CD14-positive monocyte (primary cell): Measurements from ENCODE around the gene C6orf47. TPM values are rescaled to one million over a fixed set of nuclear protein-coding genes. Genes with fewer than 3 reads are reported as not detected.

Experiments
- DNase-seq, 3 donors: peaks; one replicate each; pipeline ENCODE4 v3.0.0-alpha.2; 2011 to 2022
- H2AFZ ChIP-seq: 2 replicates; pipeline ENCODE4 v1.6.0; 2012; ENCODE audit warnings: mild to moderate bottlenecking, low read depth, low read length, inconsistent platforms; ENCODE audit not compliant: insufficient read depth, poor library complexity, severe bottlenecking
- H3K27ac ChIP-seq, 2 donors: 1 replicate in 1 of 2; 2 replicates in 1 of 2; pipeline ENCODE4 v1.5.1; 2012 to 2013; ENCODE audit warnings: low read length in 2 of 2, control low read depth in 1 of 2, inconsistent platforms in 1 of 2, low read depth in 1 of 2, mild to moderate bottlenecking in 1 of 2
- H3K27me3 ChIP-seq, 2 donors: one replicate each; pipeline versions ENCODE4 v1.6.0 to v1.6.1; 2011 to 2013; ENCODE audit warnings: low read length in 2 of 2; ENCODE audit not compliant: control insufficient read depth in 2 of 2, insufficient read depth in 2 of 2
- H3K36me3 ChIP-seq, 2 donors: replicated peaks in 1 of 2; 1 replicate in 1 of 2; 2 replicates in 1 of 2; pipeline versions ENCODE4 v1.5.1 to v1.6.1; 2012 to 2013; ENCODE audit warnings: low read length in 2 of 2, control low read depth in 1 of 2, inconsistent platforms in 1 of 2, mild to moderate bottlenecking in 1 of 2; ENCODE audit not compliant: insufficient read depth in 2 of 2, control insufficient read depth in 1 of 2
- H3K4me1 ChIP-seq, 2 donors: 1 replicate in 1 of 2; 2 replicates in 1 of 2; pipeline versions ENCODE4 v1.5.1 to v1.6.1; 2012 to 2013; ENCODE audit warnings: low read length in 2 of 2, control low read depth in 1 of 2, inconsistent platforms in 1 of 2, mild to moderate bottlenecking in 1 of 2, moderate library complexity in 1 of 2; ENCODE audit not compliant: insufficient read depth in 2 of 2, control insufficient read depth in 1 of 2
- H3K4me2 ChIP-seq: replicated peaks from 2 replicates; pipeline ENCODE3; 2012; ENCODE audit warnings: low read length, moderate library complexity, mild to moderate bottlenecking; ENCODE audit not compliant: poor library complexity, severe bottlenecking; ENCODE audit errors: extremely low read depth
- H3K4me3 ChIP-seq, 3 experiments: fragments of 200-600 bp in 1 of 3; sonication (generic) in 1 of 3; replicated peaks in 1 of 3; 1 replicate in 2 of 3; 2 replicates in 1 of 3; pipeline ENCODE4 v1.5.1; 2011 to 2013; ENCODE audit warnings: low read length in 3 of 3, mild to moderate bottlenecking in 3 of 3, control low read depth in 2 of 3, low read depth in 2 of 3, inconsistent platforms in 1 of 3, moderate library complexity in 1 of 3
- H3K79me2 ChIP-seq: 2 replicates; pipeline ENCODE4 v1.6.0; 2012; ENCODE audit warnings: mild to moderate bottlenecking, control low read depth, inconsistent platforms, low read length, moderate library complexity; ENCODE audit not compliant: insufficient read depth
- H3K9ac ChIP-seq: 2 replicates; pipeline ENCODE4 v1.6.0; 2017; ENCODE audit warnings: low read length, mild to moderate bottlenecking; ENCODE audit not compliant: insufficient read depth, poor library complexity, severe bottlenecking
- H3K9me3 ChIP-seq, 2 donors: replicated peaks in 1 of 2; 1 replicate in 1 of 2; 2 replicates in 1 of 2; pipeline versions ENCODE4 v1.5.1 to v1.6.1; 2012 to 2013; ENCODE audit warnings: low read length in 2 of 2, control low read depth in 1 of 2; ENCODE audit not compliant: control insufficient read depth in 1 of 2, insufficient read depth in 1 of 2
- H4K20me1 ChIP-seq: 2 replicates; pipeline ENCODE4 v1.6.0; 2012; ENCODE audit warnings: mild to moderate bottlenecking, low read length, control low read depth, moderate library complexity; ENCODE audit not compliant: insufficient read depth
- H3K27ac Mint-ChIP-seq, 7 donors: one replicate each; pipeline ENCODE4 v1.8.0; 2020; ENCODE audit warnings: mild to moderate bottlenecking in 7 of 7, mixed read lengths in 7 of 7, moderate library complexity in 6 of 7, inconsistent platforms in 2 of 7
- H3K27me3 Mint-ChIP-seq, 3 donors: one replicate each; pipeline ENCODE4 v1.8.0; 2021 to 2022; ENCODE audit warnings: low read depth in 3 of 3, mild to moderate bottlenecking in 3 of 3, mixed read lengths in 3 of 3, moderate library complexity in 3 of 3, inconsistent platforms in 1 of 3
- H3K36me3 Mint-ChIP-seq, 2 donors: one replicate each; pipeline ENCODE4 v1.8.0; 2020; ENCODE audit warnings: mixed read lengths in 2 of 2, inconsistent platforms in 1 of 2, mild to moderate bottlenecking in 1 of 2
- H3K4me1 Mint-ChIP-seq: one replicate; pipeline ENCODE4 v1.8.0; 2020; ENCODE audit warnings: mild to moderate bottlenecking, mixed read lengths
- H3K4me3 Mint-ChIP-seq, 2 donors: one replicate each; pipeline ENCODE4 v1.8.0; 2020; ENCODE audit warnings: mild to moderate bottlenecking in 2 of 2, mixed read lengths in 2 of 2, moderate library complexity in 1 of 2
- H3K9me3 Mint-ChIP-seq, 7 donors: one replicate each; pipeline ENCODE4 v1.8.0; 2020 to 2022; ENCODE audit warnings: mixed read lengths in 7 of 7, mild to moderate bottlenecking in 6 of 7, moderate library complexity in 6 of 7, inconsistent platforms in 2 of 7
- WGBS: methylation state at CpG from one replicate; pipeline ENCODE4 v1.1.5; 2013; ENCODE audit warnings: missing lambda C conversion rate; ENCODE audit not compliant: insufficient coverage; 5-methylcytosine and 5-hydroxymethylcytosine counted together
- intact Hi-C, 2 donors: fragments of 100-400 bp; cut with micrococcal nuclease; formaldehyde crosslinking; loops; one replicate each; pipeline versions ENCODE4 v1.15.0 to v1.15.1; 2023
- polyA plus RNA-seq, 3 donors: library from polyadenylated mRNA; depleted of rRNA in 1 of 3; unstranded in 2 of 3; stranded (reverse) in 1 of 3; fragments of 300-500 nt in 2 of 3; fragments of >200 nt in 1 of 3; fragmentation: Illumina TruSeq in 2 of 3; gene quantifications; 1 replicate in 2 of 3; 2 replicates in 1 of 3; pipeline ENCODE4 v1.2.3, GENCODE V29; 2012 to 2021
- TF ChIP-seq, protein P1 (sequence below): fragments of 200-600 bp; IDR thresholded peaks from one replicate; pipeline ENCODE4 v1.8.0; 2022; ENCODE audit warnings: antibody characterized with exemption, mild to moderate bottlenecking

C6orf47 gene
- polyA plus RNA-seq, 3 donors = 8.0 to 23.4 (median 18.1) TPM

DNA sequence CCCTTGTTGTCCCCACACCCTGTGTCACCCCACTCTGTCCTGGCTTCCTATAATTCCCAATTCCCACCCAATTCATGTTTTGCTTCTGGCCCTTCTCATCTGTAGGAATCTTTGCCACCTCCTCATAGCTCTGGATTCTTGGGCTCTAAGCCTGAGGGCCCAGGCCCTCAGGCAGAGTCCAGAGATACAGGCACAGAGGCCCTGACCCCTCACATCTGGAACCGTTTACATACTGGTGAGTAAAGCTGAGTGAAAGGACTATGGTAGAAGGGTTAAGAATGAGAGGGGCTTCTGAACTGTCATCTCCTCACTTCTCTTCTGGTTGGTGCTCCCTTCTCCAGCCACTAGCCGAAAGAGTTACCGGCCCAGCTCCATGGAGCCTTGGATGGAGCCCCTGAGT, 26.4 kb downstream of the C6orf47 start:
- Histone ChIP-seq H3K36me3 (peaks cover 94 to 99% of the 10 kb centered on the region in 2 donors), H3K4me2 (no peak overlapping the region), H3K79me2 (peaks cover 26% of the 10 kb centered on the region), H3K4me3 (no peak overlapping the region), H3K9ac (no peak overlapping the region), H2AFZ (no peak overlapping the region), H3K27me3 (no peaks in the 10 kb centered on the region), H3K27ac (no peak overlapping the region), H4K20me1 (peaks cover 94% of the 10 kb centered on the region), H3K4me1 (no peaks in the 10 kb centered on the region), H3K9me3 (no peaks in the 10 kb centered on the region)
- TF ChIP-seq, protein P1, sequence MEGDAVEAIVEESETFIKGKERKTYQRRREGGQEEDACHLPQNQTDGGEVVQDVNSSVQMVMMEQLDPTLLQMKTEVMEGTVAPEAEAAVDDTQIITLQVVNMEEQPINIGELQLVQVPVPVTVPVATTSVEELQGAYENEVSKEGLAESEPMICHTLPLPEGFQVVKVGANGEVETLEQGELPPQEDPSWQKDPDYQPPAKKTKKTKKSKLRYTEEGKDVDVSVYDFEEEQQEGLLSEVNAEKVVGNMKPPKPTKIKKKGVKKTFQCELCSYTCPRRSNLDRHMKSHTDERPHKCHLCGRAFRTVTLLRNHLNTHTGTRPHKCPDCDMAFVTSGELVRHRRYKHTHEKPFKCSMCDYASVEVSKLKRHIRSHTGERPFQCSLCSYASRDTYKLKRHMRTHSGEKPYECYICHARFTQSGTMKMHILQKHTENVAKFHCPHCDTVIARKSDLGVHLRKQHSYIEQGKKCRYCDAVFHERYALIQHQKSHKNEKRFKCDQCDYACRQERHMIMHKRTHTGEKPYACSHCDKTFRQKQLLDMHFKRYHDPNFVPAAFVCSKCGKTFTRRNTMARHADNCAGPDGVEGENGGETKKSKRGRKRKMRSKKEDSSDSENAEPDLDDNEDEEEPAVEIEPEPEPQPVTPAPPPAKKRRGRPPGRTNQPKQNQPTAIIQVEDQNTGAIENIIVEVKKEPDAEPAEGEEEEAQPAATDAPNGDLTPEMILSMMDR = no peak
- peak overlapping the region in 3 of 7 donors; percentile 1 to 74 (median 27) for H3K27ac Mint-ChIP-seq
- intact Hi-C loops = no loop called here
- H3K9me3 Mint-ChIP-seq = no peaks in the 10 kb centered on the region
- H3K4me1 Mint-ChIP-seq = no peaks in the 10 kb centered on the region
- no peaks in the 10 kb centered on the region for H3K27me3 Mint-ChIP-seq
- DNase-seq = no peak
- no peak overlapping the region for H3K4me3 Mint-ChIP-seq
- WGBS = no CpG with 5 or more reads among the region's 3 CpGs
- H3K36me3 Mint-ChIP-seq = peaks cover 89 to 97% of the 10 kb centered on the region in 2 donors

DNA sequence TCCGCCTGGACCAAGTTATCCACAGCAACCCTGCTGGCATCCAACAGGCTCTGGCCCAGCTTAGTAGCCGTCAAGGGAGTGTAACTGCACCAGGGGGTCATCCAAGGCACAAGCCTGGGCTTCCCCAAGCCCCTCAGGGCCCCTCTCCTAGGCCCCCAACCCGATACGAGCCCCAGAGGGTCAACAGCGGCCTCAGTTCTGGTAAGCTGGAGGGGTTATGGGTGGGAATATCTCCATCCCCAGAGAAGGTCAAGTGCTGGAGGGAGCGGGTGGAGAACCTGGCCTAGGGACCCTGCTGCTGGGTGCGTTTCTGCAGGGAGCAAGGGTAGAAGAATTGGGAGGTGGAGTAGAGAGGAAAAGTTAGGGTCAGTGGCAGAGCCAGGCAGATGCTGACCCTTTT, 27.1 kb downstream of the C6orf47 start:
- Histone ChIP-seq H4K20me1 (peaks cover 88% of the 10 kb centered on the region), H3K4me1 (no peaks in the 10 kb centered on the region), H3K79me2 (peaks cover 27% of the 10 kb centered on the region), H2AFZ (no peak overlapping the region), H3K27me3 (no peaks in the 10 kb centered on the region), H3K4me3 (no peak overlapping the region), H3K9ac (no peak overlapping the region), H3K36me3 (peaks cover 94 to 99% of the 10 kb centered on the region in 2 donors), H3K27ac (no peak overlapping the region), H3K4me2 (no peak overlapping the region), H3K9me3 (no peaks in the 10 kb centered on the region)
- WGBS = no CpG with 5 or more reads among the region's 7 CpGs
- Mint-ChIP-seq H3K9me3 (no peaks in the 10 kb centered on the region), H3K4me3 (no peak overlapping the region), H3K27ac (peak overlapping the region in 2 of 7 donors; percentile 30 to 70), H3K4me1 (no peaks in the 10 kb centered on the region), H3K27me3 (no peaks in the 10 kb centered on the region), H3K36me3 (peaks cover 91 to 97% of the 10 kb centered on the region in 2 donors)
- DNase-seq = no peak
- intact Hi-C loops = no loop called here
- TF ChIP-seq, protein P1 = no peak
